Stimulated activated naive CD8-positive, alpha-beta T cell treated with anti-CD3 and anti-CD28 coated beads, Interleukin-15, amount 100 ng/mL, for 72 hours (primary cell): ENCODE results near the gene SPATA24.
"Not testable (repeated sequence)": the region's sequence is repeated elsewhere in the genome, so short reads cannot be mapped to it uniquely, and the experiment has no call there.

Source experiments
- ATAC-seq: fragments of 150-1000 bp; cut with Tn5 transposase; 2 replicates; pipeline ENCODE4 v1.10.0; 2021; ENCODE audit warnings: mild to moderate bottlenecking, moderate library complexity
- DNase-seq, 2 donors: peaks; one replicate each; pipeline ENCODE4 v3.0.0; 2021 to 2022
- H3K27ac Mint-ChIP-seq, 2 donors: one replicate each; pipeline ENCODE4 v1.8.0; 2022; ENCODE audit warnings: mild to moderate bottlenecking in 2 of 2, mixed read lengths in 2 of 2, moderate library complexity in 2 of 2
- H3K27me3 Mint-ChIP-seq: one replicate; pipeline ENCODE4 v1.8.0; 2022; ENCODE audit warnings: mixed read lengths
- H3K4me1 Mint-ChIP-seq: one replicate; pipeline ENCODE4 v1.8.0; 2022; ENCODE audit warnings: mild to moderate bottlenecking, mixed read lengths
- H3K4me3 Mint-ChIP-seq, 2 donors: one replicate each; pipeline ENCODE4 v1.8.0; 2022; ENCODE audit warnings: mild to moderate bottlenecking in 2 of 2, mixed read lengths in 2 of 2, moderate library complexity in 1 of 2
- H3K9me3 Mint-ChIP-seq, 2 donors: one replicate each; pipeline ENCODE4 v1.8.0; 2022; ENCODE audit warnings: mixed read lengths in 2 of 2

SPATA24 gene

GRCh38 chr5:139403787-139404483, at the start of gene SPATA24:
Gene SPATA24, minus strand, starts transcription at chr5:139404089. Its CDS starts 29 bp downstream, at chr5:139404060.
- no peaks in the 10 kb centered on the region for H3K27me3 Mint-ChIP-seq
- H3K27ac Mint-ChIP-seq = peak within 1 kb of the TSS; percentile 98 to 100
- H3K9me3 Mint-ChIP-seq = no peaks in the 10 kb centered on the region
- peak; percentile 93 for ATAC-seq
- peak within 1 kb of the TSS; percentile 83 to 99 for H3K4me3 Mint-ChIP-seq
- H3K4me1 Mint-ChIP-seq = peaks cover 50% of the 10 kb centered on the region
- peak; percentile 98 to 99 for DNase-seq

- DNase-seq (no peak), ATAC-seq (peak; percentile 26)
- H3K9me3 Mint-ChIP-seq = peaks cover 8 to 10% of the 10 kb centered on the region in 2 donors
- peaks cover 55% of the 10 kb centered on the region for H3K4me1 Mint-ChIP-seq
- no peak overlapping the region for H3K27ac Mint-ChIP-seq
- no peak overlapping the region for H3K4me3 Mint-ChIP-seq
- no peaks in the 10 kb centered on the region for H3K27me3 Mint-ChIP-seq
Measured at GRCh38 chr5:139451878-139452660, 48.2 kb upstream of the SPATA24 start.

GRCh38 chr5:139451176-139451575, 47.3 kb upstream of the SPATA24 start:
- H3K27me3 Mint-ChIP-seq = no peaks in the 10 kb centered on the region
- ATAC-seq = no peak
- DNase-seq = no peak
- peaks cover 55% of the 10 kb centered on the region for H3K4me1 Mint-ChIP-seq
- H3K9me3 Mint-ChIP-seq = peaks cover 13 to 17% of the 10 kb centered on the region in 2 donors
- H3K4me3 Mint-ChIP-seq = no peak overlapping the region
- H3K27ac Mint-ChIP-seq = no peak overlapping the region

- Mint-ChIP-seq H3K4me3 (peak overlapping the region; percentile 27 to 59), H3K27me3 (no peaks in the 10 kb centered on the region), H3K27ac (peak overlapping the region; percentile 42 to 94), H3K9me3 (peaks cover 8 to 17% of the 10 kb centered on the region in 2 donors), H3K4me1 (peaks cover 57% of the 10 kb centered on the region)
- ATAC-seq = peak; percentile 79
- DNase-seq = peak in 1 of 2 donors; percentile 54
Measured at GRCh38 chr5:139446956-139447779, 43.3 kb upstream of the SPATA24 start.

GRCh38 chr5:139445325-139446170, 41.7 kb upstream of the SPATA24 start:
- Mint-ChIP-seq H3K4me1 (peaks cover 69% of the 10 kb centered on the region), H3K27me3 (no peaks in the 10 kb centered on the region), H3K4me3 (no peak overlapping the region), H3K27ac (no peak overlapping the region), H3K9me3 (peaks cover 8 to 17% of the 10 kb centered on the region in 2 donors)
- ATAC-seq (no peak), DNase-seq (no peak)

- no peak for DNase-seq
- H3K27ac Mint-ChIP-seq = peak overlapping the region in 1 of 2 donors; percentile 64
- no peak overlapping the region for H3K4me3 Mint-ChIP-seq
- H3K4me1 Mint-ChIP-seq = peaks cover 78% of the 10 kb centered on the region
- no peaks in the 10 kb centered on the region for H3K27me3 Mint-ChIP-seq
- peaks cover 8 to 17% of the 10 kb centered on the region in 2 donors for H3K9me3 Mint-ChIP-seq
- ATAC-seq = peak; percentile 13
Measured at GRCh38 chr5:139443831-139444453, 40.1 kb upstream of the SPATA24 start.

GRCh38 chr5:139440416-139440815, 36.5 kb upstream of the SPATA24 start:
- not testable (repeated sequence) for H3K9me3 Mint-ChIP-seq, H3K27me3 Mint-ChIP-seq, H3K27ac Mint-ChIP-seq, DNase-seq, ATAC-seq
- Mint-ChIP-seq H3K4me1 (peaks cover 63% of the 10 kb centered on the region), H3K4me3 (peak overlapping the region in 1 of 2 donors; percentile 100)

- ATAC-seq = peak; percentile 93
- Mint-ChIP-seq H3K4me3 (peak within 1 kb of the TSS; percentile 100), H3K27ac (peak within 1 kb of the TSS; percentile 100), H3K27me3 (no peaks in the 10 kb centered on the region), H3K4me1 (peaks cover 63% of the 10 kb centered on the region), H3K9me3 (no peaks in the 10 kb centered on the region)
- DNase-seq = peak; percentile 87 to 91
Measured at GRCh38 chr5:139439013-139439903, 35.4 kb upstream of the SPATA24 start, which contains the start of gene DNAJC18. Gene DNAJC18, minus strand, starts transcription at chr5:139439525. Its CDS starts 80 bp downstream, at chr5:139439445.

- no peaks in the 10 kb centered on the region for H3K9me3 Mint-ChIP-seq
- no peak for ATAC-seq
- peak overlapping the region; percentile 100 for H3K4me3 Mint-ChIP-seq
- no peaks in the 10 kb centered on the region for H3K27me3 Mint-ChIP-seq
- H3K27ac Mint-ChIP-seq = peak overlapping the region; percentile 66 to 67
- peaks cover 58% of the 10 kb centered on the region for H3K4me1 Mint-ChIP-seq
- DNase-seq = no peak
Measured at GRCh38 chr5:139438707-139439012, 34.8 kb upstream of the SPATA24 start.

- DNase-seq = no peak
- no peaks in the 10 kb centered on the region for H3K27me3 Mint-ChIP-seq
- peaks cover 40% of the 10 kb centered on the region for H3K4me1 Mint-ChIP-seq
- H3K4me3 Mint-ChIP-seq = no peak overlapping the region
- H3K27ac Mint-ChIP-seq = peak overlapping the region in 1 of 2 donors; percentile 54
- no peak for ATAC-seq
- no peaks in the 10 kb centered on the region for H3K9me3 Mint-ChIP-seq
Measured at GRCh38 chr5:139435676-139436075, 31.8 kb upstream of the SPATA24 start.

- H3K27ac Mint-ChIP-seq = no peak overlapping the region
- H3K9me3 Mint-ChIP-seq = no peaks in the 10 kb centered on the region
- H3K27me3 Mint-ChIP-seq = no peaks in the 10 kb centered on the region
Measured at GRCh38 chr5:139431706-139432105, 27.8 kb upstream of the SPATA24 start.

GRCh38 chr5:139430015-139430414, 26.1 kb upstream of the SPATA24 start:
- Mint-ChIP-seq H3K9me3 (no peaks in the 10 kb centered on the region), H3K27ac (peak overlapping the region in 1 of 2 donors; percentile 78), H3K4me3 (no peak overlapping the region), H3K27me3 (no peaks in the 10 kb centered on the region), H3K4me1 (peaks cover 15% of the 10 kb centered on the region)
- no peak for DNase-seq
- peak; percentile 71 for ATAC-seq

More at GRCh38 chr5:139431706-139432105, 27.8 kb upstream of the SPATA24 start:
- H3K4me1 Mint-ChIP-seq = peaks cover 15% of the 10 kb centered on the region
- ATAC-seq = no peak
- no peak overlapping the region for H3K4me3 Mint-ChIP-seq
- DNase-seq = no peak

GRCh38 chr5:139426203-139426885, 22.5 kb upstream of the SPATA24 start:
- Mint-ChIP-seq H3K27ac (no peak overlapping the region), H3K4me3 (no peak overlapping the region), H3K9me3 (no peaks in the 10 kb centered on the region), H3K27me3 (no peaks in the 10 kb centered on the region), H3K4me1 (peaks cover 20% of the 10 kb centered on the region)
- ATAC-seq = no peak
- no peak for DNase-seq
